GOT3 (cell line): ENCODE measurements around the gene CALHM1.
"Not testable (repeated sequence)": the region's sequence is repeated elsewhere in the genome, so short reads cannot be mapped to it uniquely, and the experiment has no call there.

Experiments used
- DNase-seq: peaks from one replicate; lab custom pipeline; 2025; ENCODE audit warnings: mixed read lengths; lab: John Stamatoyannopoulos, UW

The CALHM1 gene

DNA sequence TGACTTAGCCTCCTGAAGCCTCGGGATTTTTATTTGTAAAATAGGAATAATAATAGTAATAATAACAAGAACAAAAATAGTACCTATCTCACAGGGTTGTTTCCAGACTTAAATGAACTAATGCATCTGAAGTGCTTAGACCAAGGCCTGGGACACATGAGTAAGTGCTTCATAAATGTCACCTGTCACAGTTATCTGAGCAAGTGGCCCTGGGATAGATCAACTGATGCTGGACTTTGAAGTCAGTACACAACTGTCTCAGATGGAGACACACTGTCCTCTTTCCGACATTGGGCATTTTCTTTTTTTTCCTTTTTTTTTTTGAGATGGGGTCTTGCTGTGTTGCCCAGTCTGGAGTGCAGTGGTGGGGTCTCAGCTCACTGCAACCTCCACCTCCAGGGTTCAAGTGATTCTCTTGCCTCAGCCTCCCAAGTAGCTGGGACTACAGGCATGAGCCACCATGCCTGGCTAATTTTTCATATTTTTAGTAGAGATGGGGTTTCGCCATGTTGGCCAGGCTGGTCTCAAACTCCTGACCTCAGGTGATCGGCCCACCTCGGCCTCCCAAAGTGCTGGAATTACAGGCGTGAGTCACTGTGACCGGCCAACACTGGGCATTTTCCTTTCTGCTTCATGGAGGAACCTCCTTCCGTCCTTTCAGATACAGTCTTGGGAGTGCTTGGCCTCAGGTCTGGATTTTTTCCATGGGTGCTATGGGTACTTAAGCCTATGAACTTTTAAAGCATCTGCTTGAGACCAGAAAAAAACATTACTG, 28.1 kb upstream of the CALHM1 start:
- not testable (repeated sequence) for DNase-seq

DNA sequence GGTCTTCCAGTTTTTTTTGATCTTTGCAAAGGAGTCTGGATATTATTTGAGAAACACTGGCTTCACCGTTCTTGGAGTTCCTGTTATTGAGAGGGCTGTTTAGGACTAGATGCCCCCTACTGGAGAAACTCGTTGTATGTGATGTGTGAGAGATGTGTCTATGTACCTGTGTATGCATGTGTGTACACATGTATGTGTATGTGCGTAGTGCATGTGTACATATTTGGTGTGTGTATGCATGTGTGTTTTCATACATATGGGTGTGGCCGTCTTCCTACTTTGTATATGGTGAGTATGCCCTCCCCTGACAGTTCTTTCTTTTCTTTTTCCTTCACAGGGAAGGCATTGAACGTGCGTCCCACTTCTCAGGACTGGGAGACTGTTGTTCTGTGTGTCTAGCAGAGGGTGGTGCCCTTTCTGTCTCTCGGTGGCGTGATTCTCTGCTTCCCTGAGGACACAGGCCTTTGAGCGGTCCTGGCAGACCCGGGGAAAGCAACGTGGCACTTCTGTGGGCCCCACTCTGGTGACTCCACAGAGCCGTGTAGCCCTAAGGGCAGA, 23.4 kb upstream of the CALHM1 start:
- DNase-seq: no peak

DNA sequence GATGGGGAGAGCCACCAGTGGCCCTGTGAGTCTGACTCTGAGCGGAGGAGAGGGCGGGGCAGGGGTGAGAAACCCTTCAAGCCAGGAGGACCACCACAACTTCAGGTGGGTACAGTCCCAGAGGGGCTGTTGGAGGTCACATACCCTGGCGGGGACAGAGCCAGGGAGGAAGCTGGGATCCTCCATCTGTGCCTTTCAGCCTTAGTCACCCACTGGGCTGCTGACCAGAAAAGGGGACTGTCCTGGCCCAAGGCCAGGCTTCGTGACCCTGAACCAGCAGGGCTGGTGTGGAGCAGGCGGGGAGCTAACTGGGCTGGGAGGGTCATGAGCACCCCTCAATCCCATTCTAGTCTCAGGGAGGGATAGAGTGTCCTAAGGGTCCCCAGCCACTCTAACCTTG, 21.8 kb upstream of the CALHM1 start:
- DNase-seq: no peak

DNA sequence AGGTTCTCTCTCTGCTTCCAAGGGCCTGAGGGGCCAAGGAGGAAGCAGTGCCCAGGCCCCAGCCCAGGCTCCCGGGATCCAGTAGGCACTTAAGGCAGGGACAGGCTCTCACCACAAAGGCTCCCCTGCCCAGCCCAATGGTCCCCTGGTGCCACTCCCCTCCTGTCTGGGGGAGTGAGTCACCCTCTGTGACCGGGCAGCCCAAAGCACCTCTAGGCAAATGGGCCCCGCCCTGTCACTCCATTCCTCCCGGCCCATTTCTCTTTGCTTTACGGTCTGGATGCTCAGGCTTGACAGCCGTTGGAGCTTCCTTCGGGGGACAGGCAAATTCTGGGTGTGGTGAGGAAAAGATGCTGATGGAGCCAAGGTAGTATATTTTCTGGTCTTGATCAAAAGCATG, 20.4 kb upstream of the CALHM1 start, which contains the start of gene CALHM3:
CALHM3 (minus strand) TSS at position 106 of the 400 bp plus-strand sequence. CDS start 208 bp downstream, outside the sequence.
- no peak for DNase-seq

DNA sequence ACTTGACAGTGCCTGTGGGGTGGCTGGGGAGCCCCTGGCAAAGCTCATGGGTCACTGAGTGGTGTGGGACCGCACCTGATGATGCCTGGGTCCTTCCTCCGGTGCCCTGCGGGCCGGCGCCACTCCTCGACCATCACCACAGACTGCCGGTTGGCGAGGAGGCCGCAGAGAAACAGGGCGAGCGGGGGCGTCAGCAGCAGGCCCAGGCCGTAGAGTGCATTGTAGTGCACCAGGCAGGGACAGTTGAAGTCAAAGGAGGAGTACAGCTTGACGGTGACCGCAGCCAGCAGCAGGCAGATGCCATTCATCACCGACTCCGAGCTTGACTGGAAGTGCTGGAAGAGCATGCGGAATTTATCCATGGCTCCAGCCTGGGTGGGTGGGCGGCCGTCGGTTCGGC, 20.0 kb upstream of the CALHM1 start:
- no peak for DNase-seq

DNA sequence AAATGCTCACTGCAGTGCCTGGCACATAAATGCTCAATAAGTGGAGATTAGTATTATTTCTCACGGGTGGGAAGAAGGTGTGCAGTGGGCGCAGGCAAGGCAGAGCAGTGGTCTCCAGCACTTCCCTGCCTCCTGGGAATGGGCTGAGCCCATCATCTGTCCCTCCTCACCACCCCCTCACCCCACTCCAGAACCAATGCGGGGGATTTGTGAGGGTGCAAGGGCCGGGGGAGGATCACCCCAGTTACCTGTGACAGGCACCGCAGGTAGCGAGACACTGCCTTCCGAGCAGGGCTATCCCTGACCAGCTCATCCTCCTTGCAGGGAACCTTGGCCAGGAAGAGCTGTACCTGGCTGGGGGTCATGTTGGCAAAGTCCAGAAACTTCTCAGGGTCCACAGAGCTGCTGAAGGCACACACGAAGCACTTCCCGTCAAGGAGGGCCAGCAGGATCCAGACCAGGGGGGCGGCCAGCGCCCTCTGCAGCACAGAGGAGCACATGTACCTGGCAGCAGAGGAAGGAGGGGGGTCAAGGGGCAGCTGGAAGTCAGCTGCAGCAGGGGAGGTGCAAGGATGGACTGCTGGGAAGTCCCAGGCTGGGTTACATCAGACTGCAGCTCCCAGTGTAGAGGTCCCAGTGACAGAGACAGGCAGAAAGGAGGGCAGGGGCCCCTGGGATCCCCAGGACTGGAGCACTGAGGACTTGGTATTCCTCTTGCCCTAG, 17.5 kb upstream of the CALHM1 start:
- no peak for DNase-seq

DNA sequence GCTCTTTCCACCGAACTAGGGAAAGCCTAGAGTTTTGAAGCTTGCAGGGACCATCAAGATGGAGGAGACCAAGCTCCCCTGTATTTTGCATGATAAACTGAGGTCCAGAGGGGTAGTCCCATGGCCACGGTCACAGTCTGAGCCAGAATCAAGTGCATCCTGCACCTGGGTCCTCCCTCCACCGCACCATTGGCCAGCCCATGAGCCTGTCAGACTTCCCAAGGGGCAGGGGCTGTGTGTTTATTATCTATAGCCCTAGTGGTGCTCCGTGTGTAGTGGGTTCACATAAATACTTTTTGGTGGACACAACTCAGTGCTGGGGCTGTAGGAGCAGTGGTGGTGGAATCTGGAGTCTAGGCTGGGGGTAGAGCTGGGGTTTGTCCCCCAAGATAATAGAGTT, 16.7 kb upstream of the CALHM1 start:
- DNase-seq: no peak

DNA sequence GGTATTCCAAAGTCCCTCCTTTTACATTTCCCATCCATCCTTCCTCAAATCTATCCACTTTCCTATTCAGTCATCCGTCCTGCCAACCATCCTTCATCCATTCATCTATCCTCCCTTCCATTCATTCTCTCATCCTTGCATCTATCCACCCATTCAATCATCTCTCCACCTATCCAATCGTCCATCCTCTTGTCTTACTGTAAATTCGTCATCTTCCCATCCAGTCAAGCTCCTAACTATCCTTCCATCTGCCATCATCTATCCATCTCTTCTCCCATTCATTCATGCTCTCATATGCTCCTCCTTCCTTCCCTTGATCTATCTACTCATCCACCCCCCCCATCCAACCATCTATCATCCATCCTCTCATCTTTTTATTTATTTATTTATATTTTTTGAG, 15.4 kb upstream of the CALHM1 start:
- DNase-seq: no peak

DNA sequence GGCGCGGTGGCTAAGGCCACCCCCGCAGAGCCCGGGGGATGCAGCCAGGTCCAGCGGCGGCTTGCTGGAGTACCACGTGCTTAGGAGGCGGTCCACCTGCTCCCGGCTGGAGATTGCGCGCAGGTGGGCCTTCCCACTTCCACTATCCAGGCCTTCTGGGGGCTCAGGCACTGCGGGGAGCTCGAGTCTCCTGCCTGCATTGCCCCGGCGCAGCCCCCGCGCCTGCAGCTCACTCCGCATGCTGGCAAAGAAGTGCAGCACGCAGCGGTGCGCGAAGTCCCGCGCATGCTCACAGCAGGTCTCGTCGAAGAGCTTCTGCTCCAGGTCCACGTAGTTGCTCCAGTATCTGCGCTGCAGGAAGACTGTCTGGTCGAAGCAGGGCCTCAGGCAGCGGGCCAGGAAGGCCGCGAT, 14.6 kb upstream of the CALHM1 start:
- DNase-seq: no peak

DNA sequence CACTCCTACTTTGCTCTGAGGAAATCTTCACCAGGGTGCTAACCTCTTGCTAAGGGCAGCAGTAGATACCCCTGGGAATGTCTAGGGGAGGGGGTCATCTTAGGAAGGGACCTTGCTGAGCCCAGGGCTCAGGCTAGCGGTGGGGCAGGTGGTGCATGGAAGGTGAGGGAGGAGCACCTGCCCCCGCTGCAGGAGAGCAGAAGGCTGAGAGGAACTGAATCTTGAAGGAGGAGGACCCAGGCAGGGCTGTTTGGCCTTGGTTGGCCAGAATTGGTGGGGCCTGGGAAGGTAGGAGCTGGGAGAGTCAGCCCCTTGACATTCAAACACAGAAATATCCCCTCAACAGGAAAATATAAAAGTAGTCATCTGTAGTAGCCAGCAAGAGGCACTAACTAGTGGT, 13.3 kb upstream of the CALHM1 start:
- no peak for DNase-seq

DNA sequence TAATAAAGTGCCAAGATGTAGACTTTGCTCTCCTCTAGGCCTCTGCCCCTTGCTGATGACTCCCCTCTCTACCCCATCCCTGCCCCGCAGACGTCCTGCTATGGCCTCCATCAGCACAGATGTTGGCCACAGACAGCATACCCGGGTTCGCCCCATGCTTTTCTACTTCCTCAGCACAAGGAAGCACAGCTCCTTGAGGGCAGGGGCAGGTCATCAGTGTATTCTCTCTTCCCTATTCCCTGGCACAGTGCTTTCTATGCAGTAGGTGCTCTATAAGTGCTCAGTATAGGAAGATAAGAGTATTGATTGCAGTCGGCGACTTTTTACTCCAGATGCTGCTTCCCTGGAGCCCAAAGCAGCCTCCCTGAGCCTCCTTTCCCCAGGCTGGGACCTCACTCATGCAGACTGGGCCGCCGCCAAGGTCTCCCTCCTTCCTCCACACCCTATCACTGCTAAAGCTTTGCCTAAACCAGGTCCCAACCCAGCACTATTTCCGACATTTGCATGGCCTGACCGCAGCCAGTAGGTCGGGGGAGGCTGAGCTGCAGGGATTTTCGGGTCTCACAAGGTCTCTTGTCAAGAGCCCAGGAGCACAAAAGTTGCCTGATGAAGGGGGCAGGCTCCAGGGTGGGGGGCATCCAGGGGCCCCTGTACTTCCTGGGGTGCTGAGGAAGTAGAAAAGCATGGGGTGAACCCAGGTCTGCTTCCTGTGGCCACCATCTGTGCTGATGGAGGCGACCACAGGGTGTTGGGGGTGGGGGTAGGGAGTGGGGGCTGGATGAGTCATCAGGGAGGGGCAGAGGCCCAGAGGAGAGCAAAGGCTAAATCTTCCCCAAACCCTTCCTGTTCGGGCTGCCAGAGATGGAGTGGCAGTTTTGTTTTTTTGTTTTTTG, 12.3 kb upstream of the CALHM1 start:
- no peak for DNase-seq

DNA sequence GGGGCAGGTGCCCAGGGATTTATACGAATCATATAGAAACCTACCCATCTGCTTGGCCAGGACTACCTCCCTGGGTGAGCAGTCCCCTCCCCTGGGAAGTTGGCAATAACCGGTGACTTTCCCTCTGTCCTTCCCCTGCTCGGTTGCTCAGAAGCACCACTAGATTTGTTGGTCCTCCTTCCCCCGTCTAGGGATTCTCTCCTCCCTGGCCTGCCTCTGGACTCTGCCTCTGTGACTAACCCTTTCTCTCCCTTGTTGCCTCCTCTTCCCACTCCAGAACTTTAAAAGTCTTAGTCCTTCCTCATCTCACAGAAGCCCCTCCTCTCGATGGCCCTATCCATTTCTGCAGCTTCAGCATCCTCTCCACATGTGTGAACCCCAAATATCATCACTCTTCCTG, 10.5 kb upstream of the CALHM1 start:
- no peak for DNase-seq

DNA sequence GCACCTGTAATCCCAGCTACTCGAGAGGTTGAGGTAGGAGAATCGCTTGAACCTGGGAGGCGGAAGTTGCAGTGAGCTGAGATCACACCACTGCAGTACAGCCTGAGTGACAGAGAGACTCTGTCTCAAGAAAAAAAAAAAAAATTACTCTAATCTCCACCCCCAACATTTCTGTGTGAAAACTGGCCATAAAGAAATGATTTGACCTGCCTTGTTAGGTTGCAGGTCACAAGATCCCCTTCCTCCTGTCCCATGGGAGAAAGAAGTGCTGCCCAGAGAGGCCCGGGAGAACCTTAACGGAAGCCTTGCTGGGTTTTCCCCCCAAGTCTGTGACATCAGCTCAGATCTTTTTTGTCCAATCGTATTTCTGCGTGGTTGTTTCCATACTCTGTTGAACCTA, 8.7 kb upstream of the CALHM1 start:
- no peak for DNase-seq

DNA sequence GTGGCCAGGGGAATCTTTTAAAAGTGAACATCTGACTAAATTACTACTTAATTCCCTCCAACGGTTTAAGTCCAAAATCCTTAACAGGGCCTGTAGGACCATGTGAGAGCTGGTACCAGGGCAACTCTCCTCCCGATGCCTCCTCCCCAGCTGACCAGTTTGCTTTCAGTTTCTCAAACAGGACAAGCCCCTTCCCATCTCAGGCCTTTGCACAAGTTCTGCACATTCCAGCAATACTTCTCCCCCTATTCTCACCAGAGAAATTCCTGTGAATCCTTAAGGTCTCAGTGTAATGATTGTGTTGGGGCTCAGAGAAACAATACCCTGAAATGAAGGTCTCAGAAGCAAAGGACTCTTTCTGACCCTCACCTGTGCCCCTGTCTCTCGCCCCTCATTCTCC, 8.0 kb upstream of the CALHM1 start:
- no peak for DNase-seq

DNA sequence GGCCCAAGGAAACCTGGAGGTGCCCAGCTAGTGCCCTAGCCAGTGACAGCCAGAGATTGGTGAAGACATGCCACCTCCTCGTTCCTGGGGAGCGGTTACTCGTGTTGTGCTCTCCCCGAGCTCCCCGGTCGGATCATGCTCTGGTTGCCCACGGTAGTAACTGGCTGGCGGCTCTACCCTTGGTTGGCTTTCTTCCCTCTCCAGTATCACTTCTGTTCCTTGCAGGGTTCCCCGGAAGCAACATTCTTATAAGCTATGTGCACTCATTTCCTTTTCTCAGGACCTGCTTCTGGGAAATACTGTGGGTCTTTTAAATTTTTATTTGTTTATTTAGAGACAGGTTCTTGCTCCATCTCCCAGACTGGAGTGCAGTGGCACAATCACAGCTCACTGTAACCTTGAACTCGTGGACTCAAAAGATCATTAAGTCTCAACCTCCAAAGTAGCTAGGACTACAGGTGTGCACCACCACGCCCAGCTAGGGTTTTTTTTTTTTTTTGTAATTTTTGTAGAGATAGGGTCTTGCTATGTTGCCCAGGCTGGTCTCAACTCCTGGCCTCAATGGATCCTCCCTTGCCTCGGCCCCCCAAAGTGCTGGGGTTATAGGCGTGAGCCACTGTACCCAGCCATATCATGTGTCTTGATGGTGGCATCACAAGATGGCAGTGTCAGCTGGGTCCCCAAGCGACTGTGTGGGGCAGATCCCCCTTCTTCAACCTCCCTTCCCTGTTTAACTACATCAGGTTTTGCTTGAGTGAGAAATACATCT, 6.9 kb upstream of the CALHM1 start:
- DNase-seq: no peak

DNA sequence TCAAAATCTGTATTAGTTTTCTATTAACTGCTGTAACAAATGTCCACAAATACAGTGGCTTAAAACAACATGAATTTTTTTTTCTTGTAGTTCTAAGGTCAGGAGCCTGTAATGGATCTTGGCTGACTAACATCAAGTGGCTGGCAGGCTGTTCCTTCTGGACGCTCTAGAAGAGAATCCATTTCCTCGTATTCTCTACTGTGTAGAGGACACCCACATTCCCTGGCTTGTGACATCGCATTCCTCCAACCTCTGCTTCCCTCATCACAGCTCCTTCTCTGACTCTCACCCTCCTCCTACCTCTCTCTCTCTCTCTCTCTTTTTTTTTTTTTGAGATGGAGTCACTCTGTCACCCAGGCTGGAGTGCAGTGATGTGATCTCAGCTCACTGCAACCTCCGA, 4.8 kb upstream of the CALHM1 start:
- no peak for DNase-seq

DNA sequence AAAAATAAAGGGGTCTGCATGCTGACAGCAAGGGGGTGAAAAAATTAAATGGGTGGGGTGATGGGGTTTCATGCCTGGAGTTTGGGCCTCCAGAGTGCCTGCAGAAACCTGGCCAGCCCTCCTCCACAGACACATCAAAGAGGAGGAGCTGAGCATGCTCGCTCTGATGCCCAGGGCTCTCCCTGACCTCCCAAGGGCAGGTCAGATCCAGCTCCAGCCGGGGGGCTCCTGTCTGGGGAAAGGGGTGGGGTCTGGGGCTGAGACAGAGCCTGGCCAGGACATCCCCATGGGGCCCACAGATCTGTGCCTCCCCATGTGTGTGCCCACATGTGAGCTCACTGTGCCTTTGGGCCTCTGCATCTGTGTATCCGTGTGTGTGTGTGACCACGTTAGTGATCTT, 915 bp upstream of the CALHM1 start:
- no peak for DNase-seq

DNA sequence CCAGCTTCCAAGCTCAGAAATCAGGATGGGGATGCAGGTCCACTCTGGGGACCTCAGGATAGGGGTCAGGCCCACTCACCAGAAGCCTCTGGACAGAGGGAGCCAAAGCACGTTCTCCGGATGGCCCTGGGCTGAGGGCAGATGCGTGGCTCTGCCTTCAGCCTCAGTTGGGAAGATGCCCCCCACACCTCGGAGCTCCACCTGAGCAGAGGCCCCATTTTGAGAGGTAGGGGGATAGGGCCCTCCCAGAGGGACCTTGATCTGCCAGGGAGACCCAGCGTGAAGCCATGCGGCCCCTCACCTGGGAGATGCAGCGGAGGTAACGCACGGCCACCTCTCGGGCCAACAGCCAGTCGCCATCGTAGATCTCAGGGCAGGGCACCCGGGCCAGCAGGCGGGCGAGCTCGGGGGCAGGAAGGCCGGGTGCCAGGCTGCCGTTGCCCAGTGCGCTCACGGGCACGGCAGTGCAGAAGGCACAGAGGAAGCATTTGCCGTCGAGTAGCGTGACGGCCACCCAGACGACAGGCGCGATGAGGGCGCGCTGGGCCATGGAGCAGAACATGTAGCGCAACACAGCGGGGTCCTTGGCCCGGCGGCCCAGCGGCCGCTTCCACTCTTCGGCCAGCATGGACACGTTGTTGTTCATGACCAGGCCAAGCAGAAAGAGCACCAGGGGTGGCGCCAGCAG, 660 bp downstream of the CALHM1 start:
- DNase-seq: no peak

DNA sequence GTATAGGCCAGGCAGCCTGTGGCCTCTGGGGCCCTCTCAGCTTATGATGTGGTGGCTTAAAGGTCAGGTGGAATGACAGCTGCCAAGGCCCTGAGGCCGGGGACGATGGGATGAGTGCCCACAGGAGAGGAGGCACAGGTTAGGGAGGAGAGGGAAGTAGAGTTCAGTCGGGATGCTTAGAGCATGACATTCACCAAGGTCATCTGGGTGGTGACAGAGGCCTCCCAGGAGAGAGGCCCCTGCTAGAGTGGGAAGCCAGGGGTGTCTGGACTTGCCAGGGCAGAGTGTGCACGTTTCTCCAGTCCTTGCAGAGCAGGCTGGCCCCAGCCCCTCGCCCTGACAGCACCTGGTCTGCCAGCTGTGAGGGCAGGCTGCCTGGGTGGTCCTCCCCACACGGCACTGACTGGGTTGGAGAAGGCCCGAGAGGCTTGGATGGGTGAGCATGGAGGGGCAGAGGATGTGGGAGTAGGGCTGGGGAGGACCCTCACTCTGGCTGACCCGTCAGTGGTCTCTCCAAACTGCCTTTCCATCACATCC, 1.5 kb downstream of the CALHM1 start:
- no peak for DNase-seq

DNA sequence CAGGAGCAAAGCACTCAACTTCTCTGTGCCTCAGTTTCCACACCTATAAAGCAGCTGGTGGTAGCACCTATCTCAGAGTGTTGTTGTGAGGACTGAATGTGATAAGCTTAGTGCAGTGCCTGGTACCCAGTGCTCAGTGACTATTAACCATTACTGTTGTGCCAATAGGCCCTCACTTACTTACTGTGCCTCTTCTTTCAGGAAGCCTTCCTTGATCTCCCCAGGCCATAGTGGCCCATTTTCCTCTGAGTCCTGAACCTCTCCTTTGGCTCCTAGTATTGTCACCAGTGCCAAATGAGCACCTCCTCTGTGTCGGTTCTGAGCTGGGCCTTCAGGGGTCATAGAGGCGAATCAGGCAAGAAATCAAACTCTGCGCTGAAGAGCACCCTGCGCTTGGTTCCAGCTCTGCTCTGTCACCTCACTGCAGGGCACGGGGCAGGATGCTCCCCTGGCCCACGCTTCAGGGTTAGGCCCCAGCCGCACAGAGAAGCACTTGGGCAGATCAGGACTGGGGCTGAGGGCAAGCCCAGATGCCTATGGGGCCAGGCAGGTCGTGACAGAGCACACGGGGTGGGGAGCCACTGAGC, 2.5 kb downstream of the CALHM1 start:
- no peak for DNase-seq
